ENCODE data around the gene TMUB1. TPM values are rescaled to one million over a fixed set of nuclear protein-coding genes. Genes with fewer than 3 reads are reported as not detected.

TMUB1 gene
- total RNA-seq, 1 donor from 2014 or later: 40.8 TPM

DNA sequence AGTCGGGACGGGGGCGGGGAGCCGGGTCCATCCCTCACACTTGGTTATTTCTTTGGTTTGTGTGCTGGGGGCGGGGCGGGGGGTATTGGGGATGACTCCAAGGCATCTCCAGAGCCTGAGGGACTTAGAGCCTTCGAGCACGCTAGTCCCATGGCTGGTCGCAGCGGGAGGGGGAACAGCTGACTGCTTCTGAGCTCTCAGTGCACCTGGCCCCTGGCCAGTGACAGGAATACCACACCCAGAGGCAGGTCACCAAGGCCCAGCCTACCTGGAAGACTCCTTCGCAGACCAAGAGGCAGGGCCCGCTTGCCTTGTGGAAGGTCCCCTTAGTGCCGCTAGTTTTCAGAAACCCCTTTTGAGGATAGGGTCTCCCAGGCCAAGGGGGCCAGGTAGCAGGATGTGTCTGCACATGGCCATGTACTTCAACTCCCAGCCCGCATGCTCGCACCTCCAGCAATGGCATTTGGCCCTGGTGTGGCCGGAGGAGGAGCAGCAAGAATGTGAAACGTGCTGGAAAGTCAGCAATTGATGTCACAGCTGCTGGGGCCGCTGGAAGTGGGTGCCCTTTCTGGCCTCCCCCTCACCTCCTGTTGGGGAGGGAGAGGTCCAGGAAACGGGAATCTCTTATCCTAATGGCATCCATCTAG is 43.3 kb upstream of the TMUB1 start:
- TF ChIP-seq, protein P1, sequence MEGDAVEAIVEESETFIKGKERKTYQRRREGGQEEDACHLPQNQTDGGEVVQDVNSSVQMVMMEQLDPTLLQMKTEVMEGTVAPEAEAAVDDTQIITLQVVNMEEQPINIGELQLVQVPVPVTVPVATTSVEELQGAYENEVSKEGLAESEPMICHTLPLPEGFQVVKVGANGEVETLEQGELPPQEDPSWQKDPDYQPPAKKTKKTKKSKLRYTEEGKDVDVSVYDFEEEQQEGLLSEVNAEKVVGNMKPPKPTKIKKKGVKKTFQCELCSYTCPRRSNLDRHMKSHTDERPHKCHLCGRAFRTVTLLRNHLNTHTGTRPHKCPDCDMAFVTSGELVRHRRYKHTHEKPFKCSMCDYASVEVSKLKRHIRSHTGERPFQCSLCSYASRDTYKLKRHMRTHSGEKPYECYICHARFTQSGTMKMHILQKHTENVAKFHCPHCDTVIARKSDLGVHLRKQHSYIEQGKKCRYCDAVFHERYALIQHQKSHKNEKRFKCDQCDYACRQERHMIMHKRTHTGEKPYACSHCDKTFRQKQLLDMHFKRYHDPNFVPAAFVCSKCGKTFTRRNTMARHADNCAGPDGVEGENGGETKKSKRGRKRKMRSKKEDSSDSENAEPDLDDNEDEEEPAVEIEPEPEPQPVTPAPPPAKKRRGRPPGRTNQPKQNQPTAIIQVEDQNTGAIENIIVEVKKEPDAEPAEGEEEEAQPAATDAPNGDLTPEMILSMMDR (IDR thresholded peaks at IDR 0.05; ENCODE audit: unreplicated experiment): no peak
- no peak for DNase-seq (ENCODE audit: low spot score)
- Mint-ChIP-seq H3K9me3 (ENCODE audit: unreplicated experiment) (no peaks in the 10 kb centered on the region), H3K27me3 (ENCODE audit: unreplicated experiment) (peaks cover 17% of the 10 kb centered on the region), H3K4me1 (ENCODE audit: unreplicated experiment) (peaks cover 19% of the 10 kb centered on the region), H3K36me3 (ENCODE audit: low read depth, unreplicated experiment) (peaks cover 46% of the 10 kb centered on the region), H3K4me3 (ENCODE audit: unreplicated experiment) (no peak overlapping the region), H3K27ac (ENCODE audit: unreplicated experiment) (no peak overlapping the region)

DNA sequence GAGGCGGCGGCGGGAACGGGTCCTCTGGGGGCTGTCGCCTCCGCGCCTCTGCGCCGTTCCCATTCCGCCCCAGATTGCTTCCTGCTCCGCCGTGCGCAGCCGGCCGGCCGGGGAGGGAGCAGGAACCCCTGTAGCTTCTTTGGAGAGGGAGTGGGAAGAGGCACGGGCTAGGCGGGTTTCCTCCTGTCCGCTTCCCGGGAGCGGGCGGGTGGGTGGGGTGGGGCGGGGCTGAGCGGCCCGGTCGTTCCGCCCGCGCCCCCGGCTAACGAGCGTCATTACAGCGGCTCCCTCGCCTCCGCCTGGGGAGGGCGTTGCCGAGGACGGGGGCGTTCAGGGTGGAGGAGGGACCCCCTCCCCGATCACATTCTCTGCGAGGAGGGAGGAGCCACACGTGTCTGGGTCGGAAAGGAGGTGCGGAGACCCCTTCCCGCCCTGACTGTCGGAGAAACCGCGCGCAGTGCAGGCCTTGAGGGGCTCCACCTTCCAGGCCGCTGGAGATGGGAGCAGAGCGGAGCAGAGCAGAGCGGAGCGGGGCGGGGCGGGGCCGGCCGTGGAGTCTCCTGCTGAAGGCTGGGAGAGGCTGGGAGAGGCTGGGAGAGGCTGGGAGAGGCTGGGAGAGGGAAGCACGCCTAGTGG is 42.7 kb upstream of the TMUB1 start:
- H3K9me3 Mint-ChIP-seq (ENCODE audit: unreplicated experiment): no peaks in the 10 kb centered on the region
- peak overlapping the region; percentile 86 for H3K4me3 Mint-ChIP-seq (ENCODE audit: unreplicated experiment)
- H3K4me1 Mint-ChIP-seq (ENCODE audit: unreplicated experiment): peaks cover 25% of the 10 kb centered on the region
- peak overlapping the region; percentile 36 for H3K27ac Mint-ChIP-seq (ENCODE audit: unreplicated experiment)
- H3K27me3 Mint-ChIP-seq (ENCODE audit: unreplicated experiment): peaks cover 22% of the 10 kb centered on the region
- peak; percentile 48 for DNase-seq (ENCODE audit: low spot score)
- peaks cover 46% of the 10 kb centered on the region for H3K36me3 Mint-ChIP-seq (ENCODE audit: low read depth, unreplicated experiment)
- TF ChIP-seq, protein P1 (IDR thresholded peaks at IDR 0.05; ENCODE audit: unreplicated experiment): no peak

GRCh38 chr7:151125470-151125845 is 42.2 kb upstream of the TMUB1 start:
- TF ChIP-seq, protein P1 (IDR thresholded peaks at IDR 0.05; ENCODE audit: unreplicated experiment): no peak
- peaks cover 50% of the 10 kb centered on the region for H3K36me3 Mint-ChIP-seq (ENCODE audit: low read depth, unreplicated experiment)
- H3K4me1 Mint-ChIP-seq (ENCODE audit: unreplicated experiment): peaks cover 25% of the 10 kb centered on the region
- H3K4me3 Mint-ChIP-seq (ENCODE audit: unreplicated experiment): peak overlapping the region; percentile 86
- peak overlapping the region; percentile 36 for H3K27ac Mint-ChIP-seq (ENCODE audit: unreplicated experiment)
- H3K27me3 Mint-ChIP-seq (ENCODE audit: unreplicated experiment): peaks cover 23% of the 10 kb centered on the region
- H3K9me3 Mint-ChIP-seq (ENCODE audit: unreplicated experiment): no peaks in the 10 kb centered on the region
- DNase-seq (ENCODE audit: low spot score): peak; percentile 47

DNA sequence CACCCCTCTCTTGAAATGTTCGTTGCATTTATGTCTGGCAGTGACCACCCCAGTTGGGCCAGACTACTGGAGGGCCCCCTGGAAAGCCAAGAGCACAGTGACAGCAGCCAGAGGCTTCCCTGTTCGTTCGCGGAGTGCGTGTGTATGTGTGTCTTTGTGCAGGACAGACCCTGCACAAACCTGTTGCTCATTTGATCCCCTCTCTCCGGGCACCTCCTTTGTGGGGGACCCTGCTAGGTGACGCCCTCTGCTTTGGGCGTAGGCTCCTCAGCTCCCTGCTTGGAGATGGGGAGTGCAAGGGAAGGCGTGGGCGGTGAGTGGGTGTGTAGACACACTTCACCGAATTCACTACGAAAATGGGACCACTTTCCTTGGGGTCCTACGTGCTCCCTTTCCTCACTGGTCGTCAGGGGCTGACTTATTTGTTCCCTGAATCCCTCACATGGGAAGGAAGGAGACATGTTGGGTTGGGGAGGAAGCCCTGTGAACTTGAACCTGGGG is 41.7 kb upstream of the TMUB1 start:
- no peaks in the 10 kb centered on the region for H3K9me3 Mint-ChIP-seq (ENCODE audit: unreplicated experiment)
- peaks cover 48% of the 10 kb centered on the region for H3K36me3 Mint-ChIP-seq (ENCODE audit: low read depth, unreplicated experiment)
- TF ChIP-seq, protein P1 (IDR thresholded peaks at IDR 0.05; ENCODE audit: unreplicated experiment): no peak
- no peak overlapping the region for H3K27ac Mint-ChIP-seq (ENCODE audit: unreplicated experiment)
- H3K4me3 Mint-ChIP-seq (ENCODE audit: unreplicated experiment): peak overlapping the region; percentile 86
- peaks cover 25% of the 10 kb centered on the region for H3K4me1 Mint-ChIP-seq (ENCODE audit: unreplicated experiment)
- H3K27me3 Mint-ChIP-seq (ENCODE audit: unreplicated experiment): peaks cover 23% of the 10 kb centered on the region
- DNase-seq (ENCODE audit: low spot score): no peak

DNA sequence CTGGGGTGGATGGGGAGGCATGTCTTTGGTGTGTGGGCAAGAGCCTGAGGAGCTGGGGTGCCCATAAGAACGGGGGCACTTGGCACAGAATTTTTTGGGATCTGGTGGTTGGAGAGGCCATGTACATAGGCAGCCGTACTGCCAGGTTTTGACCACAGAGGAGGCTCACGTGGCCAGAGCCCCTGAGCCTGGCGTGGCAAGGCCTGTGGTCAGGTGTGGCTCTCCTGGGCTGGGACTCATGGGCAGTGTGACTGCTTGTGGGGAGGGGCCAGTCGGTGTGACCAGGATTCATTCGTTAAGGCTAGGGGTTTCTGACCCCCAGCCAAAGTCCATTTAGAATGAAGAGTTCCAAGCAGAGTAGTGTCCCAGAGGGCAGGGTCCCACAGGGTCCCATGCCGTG is 41.2 kb upstream of the TMUB1 start:
- Mint-ChIP-seq H3K9me3 (ENCODE audit: unreplicated experiment) (no peaks in the 10 kb centered on the region), H3K27ac (ENCODE audit: unreplicated experiment) (no peak overlapping the region), H3K27me3 (ENCODE audit: unreplicated experiment) (peaks cover 23% of the 10 kb centered on the region), H3K36me3 (ENCODE audit: low read depth, unreplicated experiment) (peaks cover 48% of the 10 kb centered on the region), H3K4me3 (ENCODE audit: unreplicated experiment) (peak overlapping the region; percentile 50), H3K4me1 (ENCODE audit: unreplicated experiment) (peaks cover 25% of the 10 kb centered on the region)
- TF ChIP-seq, protein P1 (IDR thresholded peaks at IDR 0.05; ENCODE audit: unreplicated experiment): no peak
- DNase-seq (ENCODE audit: low spot score): no peak

Data from endothelial cell (in vitro differentiated cells).